ENCODE results near the gene VEPH1.
"Not testable (repeated sequence)": the region's sequence is repeated elsewhere in the genome, so short reads cannot be mapped to it uniquely, and the experiment has no call there.

The VEPH1 gene

DNA sequence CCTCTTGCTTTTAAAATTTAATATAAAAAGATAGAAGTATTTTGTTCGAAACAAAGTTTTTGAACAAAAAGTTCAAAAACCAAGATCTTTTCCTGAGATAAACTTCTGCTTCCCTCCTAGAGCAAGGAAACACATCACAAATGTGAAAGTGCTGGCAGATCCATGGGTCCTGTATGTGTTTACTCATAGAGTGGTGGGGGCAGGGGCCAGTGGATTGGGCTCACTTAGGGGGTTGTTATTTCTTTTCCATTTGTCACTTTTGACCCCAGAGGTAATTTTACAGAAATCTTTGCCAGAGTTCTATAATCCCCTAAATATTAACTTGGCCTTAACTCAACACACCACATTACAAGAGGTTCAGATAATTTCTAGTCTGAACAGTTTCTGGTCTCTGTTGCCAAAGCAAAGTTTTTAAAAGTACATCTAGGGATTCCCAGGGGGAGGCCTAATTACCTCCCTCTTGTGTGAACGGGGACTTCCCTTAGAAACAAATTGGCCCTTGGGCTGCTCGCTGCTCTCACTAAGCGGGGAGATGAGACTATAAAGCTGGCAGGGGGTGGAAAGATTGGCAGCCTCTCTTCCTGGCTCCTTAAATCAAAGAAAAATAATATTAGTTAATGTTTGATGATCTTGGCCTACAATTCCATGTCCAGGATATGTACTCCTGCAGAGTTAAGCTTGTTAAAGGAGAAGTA, 133.3 kb downstream of the VEPH1 start:
- Histone ChIP-seq H3K27me3 (ENCODE audit: control insufficient read depth, insufficient read depth, low read length) (no peaks in the 10 kb centered on the region), H3K4me3 (ENCODE audit: low read depth, low read length) (no peak overlapping the region), H3K9me3 (ENCODE audit: control insufficient read depth, insufficient read depth, low read depth, low read length) (no peaks in the 10 kb centered on the region), H3K4me1 (ENCODE audit: control insufficient read depth, insufficient read depth, low read length) (no peaks in the 10 kb centered on the region; the same call in 1 of the 2 replicates), H3K27ac (ENCODE audit: low read depth, low read length) (no peak overlapping the region), H3K9ac (ENCODE audit: low read length) (no peak overlapping the region), H3K36me3 (ENCODE audit: control insufficient read depth, insufficient read depth, low read length) (no peaks in the 10 kb centered on the region)

DNA sequence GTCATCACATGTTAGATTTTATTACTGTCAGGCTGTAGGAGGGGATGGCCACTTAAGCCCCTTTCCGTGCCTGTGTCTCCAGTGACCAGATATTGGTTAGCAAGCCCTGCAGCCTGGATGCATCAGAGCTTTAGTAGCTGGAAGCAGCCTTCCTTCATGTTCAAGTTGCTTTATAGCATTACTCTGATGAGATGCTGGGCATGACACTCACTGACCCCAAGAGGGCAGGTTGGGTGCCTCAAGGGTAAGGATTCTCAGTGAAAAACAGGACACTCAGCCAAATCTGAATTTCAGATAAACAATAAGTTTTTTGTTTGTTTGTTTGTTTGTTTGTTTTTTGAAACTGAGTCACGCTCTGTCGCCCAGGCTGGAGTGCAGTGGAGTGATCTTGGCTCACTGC, 135.0 kb downstream of the VEPH1 start:
- H3K27me3 ChIP-seq (ENCODE audit: control insufficient read depth, insufficient read depth, low read length), result no peaks in the 10 kb centered on the region
- no peak overlapping the region for H3K9ac ChIP-seq (ENCODE audit: low read length)
- H3K36me3 ChIP-seq (ENCODE audit: control insufficient read depth, insufficient read depth, low read length), result no peaks in the 10 kb centered on the region
- no peaks in the 10 kb centered on the region; the same call in 1 of the 2 replicates for H3K4me1 ChIP-seq (ENCODE audit: control insufficient read depth, insufficient read depth, low read length)
- no peaks in the 10 kb centered on the region for H3K9me3 ChIP-seq (ENCODE audit: control insufficient read depth, insufficient read depth, low read depth, low read length)
- no peak overlapping the region for H3K27ac ChIP-seq (ENCODE audit: low read depth, low read length)
- H3K4me3 ChIP-seq (ENCODE audit: low read depth, low read length), result no peak overlapping the region

DNA sequence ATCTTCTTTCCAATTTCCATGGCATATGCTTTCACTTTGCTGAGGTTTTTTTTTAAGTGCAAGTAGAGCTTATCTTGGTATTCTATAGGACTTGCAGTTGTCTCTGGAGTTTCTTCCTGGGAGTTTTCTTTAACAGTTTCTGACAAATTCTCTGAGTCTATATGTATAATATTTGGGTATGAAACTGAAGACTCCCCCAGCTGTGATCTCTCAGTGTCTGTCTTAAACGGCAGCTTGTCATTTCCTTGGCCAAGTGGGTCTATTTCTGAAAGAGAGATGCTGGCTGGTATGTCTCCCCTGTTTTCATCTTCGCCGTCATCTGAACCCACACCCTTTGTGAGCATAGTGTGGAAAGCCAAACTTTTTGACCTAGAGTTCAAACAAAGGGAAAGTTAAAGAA, 139.8 kb downstream of the VEPH1 start:
- H3K4me3 ChIP-seq (ENCODE audit: low read depth, low read length), result no peak overlapping the region
- no peaks in the 10 kb centered on the region for H3K27me3 ChIP-seq (ENCODE audit: control insufficient read depth, insufficient read depth, low read length)
- no peak overlapping the region for H3K9ac ChIP-seq (ENCODE audit: low read length)
- H3K36me3 ChIP-seq (ENCODE audit: control insufficient read depth, insufficient read depth, low read length), result no peaks in the 10 kb centered on the region
- H3K27ac ChIP-seq (ENCODE audit: low read depth, low read length), result no peak overlapping the region
- H3K4me1 ChIP-seq (ENCODE audit: control insufficient read depth, insufficient read depth, low read length), result no peaks in the 10 kb centered on the region
- H3K9me3 ChIP-seq (ENCODE audit: control insufficient read depth, insufficient read depth, low read depth, low read length), result no peaks in the 10 kb centered on the region

DNA sequence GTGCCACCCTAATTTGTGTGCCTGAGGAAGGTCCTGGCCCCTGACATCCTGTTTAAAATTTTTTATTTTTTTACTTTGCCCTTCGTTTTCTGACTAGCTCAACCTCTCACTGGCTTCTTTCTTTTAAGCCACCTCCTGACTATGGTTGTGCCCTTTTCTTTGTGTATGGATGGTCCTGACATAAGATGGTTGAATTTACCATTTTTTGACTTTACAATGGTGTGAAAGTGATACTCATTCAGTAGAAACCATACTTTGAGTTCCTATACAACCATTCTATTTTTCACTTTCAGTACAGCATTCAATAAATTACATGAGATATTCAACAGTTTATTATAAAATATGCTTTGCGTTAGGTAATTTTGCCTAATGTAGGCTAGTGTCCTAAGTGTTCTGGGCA, 140.9 kb downstream of the VEPH1 start:
- H3K27ac ChIP-seq (ENCODE audit: low read depth, low read length), result no peak overlapping the region

DNA sequence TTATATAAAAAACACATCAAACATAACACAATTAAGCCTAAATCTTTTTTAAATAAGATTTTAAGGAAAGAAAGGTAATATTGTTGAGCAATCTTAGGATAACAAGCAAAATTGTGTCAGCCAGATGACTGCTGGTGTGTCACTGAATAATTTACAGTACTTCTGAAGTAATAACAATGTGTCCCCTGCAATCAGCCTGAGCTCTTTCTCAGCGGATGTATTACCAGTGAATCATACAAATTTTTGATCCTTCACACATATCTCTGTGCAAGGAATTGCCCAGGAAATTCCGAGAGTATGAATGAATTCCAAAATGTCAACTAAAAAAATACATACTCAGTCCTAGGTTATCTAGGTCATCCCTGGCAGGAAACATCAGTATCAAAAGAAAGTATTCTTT, 143.2 kb downstream of the VEPH1 start:
- no peaks in the 10 kb centered on the region for H3K9me3 ChIP-seq (ENCODE audit: control insufficient read depth, insufficient read depth, low read depth, low read length)
- H3K9ac ChIP-seq (ENCODE audit: low read length), result no peak overlapping the region
- H3K36me3 ChIP-seq (ENCODE audit: control insufficient read depth, insufficient read depth, low read length), result no peaks in the 10 kb centered on the region
- H3K27me3 ChIP-seq (ENCODE audit: control insufficient read depth, insufficient read depth, low read length), result no peaks in the 10 kb centered on the region
- no peak overlapping the region for H3K4me3 ChIP-seq (ENCODE audit: low read depth, low read length)
- no peak overlapping the region for H3K27ac ChIP-seq (ENCODE audit: low read depth, low read length)
- H3K4me1 ChIP-seq (ENCODE audit: control insufficient read depth, insufficient read depth, low read length), result no peaks in the 10 kb centered on the region

More for the DNA sequence above, 140.9 kb downstream of the VEPH1 start:
- Histone ChIP-seq H3K4me3 (ENCODE audit: low read depth, low read length) (no peak overlapping the region), H3K4me1 (ENCODE audit: control insufficient read depth, insufficient read depth, low read length) (no peaks in the 10 kb centered on the region), H3K27me3 (ENCODE audit: control insufficient read depth, insufficient read depth, low read length) (no peaks in the 10 kb centered on the region), H3K36me3 (ENCODE audit: control insufficient read depth, insufficient read depth, low read length) (no peaks in the 10 kb centered on the region), H3K9ac (ENCODE audit: low read length) (no peak overlapping the region), H3K9me3 (ENCODE audit: control insufficient read depth, insufficient read depth, low read depth, low read length) (no peaks in the 10 kb centered on the region)

DNA sequence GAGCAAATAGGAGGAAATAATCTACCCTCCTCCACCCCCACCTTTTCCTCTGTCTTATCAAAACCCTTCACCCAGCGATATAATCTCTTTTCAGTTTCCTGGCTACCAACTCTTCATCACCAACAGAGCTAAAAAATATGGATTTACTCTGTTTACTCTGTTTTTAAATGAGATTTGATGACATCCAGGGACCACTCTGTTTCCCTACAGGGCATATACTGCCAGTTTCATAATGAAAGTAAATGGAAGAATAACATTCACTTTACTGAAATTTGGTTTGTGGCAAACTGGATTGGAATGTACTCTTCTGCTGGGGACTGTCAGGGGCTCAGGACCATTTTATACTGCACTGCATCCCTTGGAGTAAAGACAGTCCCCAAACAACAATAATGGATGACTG, 146.7 kb downstream of the VEPH1 start:
- Histone ChIP-seq H3K9ac (ENCODE audit: low read length) (no peak overlapping the region), H3K27ac (ENCODE audit: low read depth, low read length) (no peak overlapping the region), H3K4me1 (ENCODE audit: control insufficient read depth, insufficient read depth, low read length) (no peaks in the 10 kb centered on the region), H3K27me3 (ENCODE audit: control insufficient read depth, insufficient read depth, low read length) (no peaks in the 10 kb centered on the region), H3K4me3 (ENCODE audit: low read depth, low read length) (no peak overlapping the region), H3K9me3 (ENCODE audit: control insufficient read depth, insufficient read depth, low read depth, low read length) (no peaks in the 10 kb centered on the region), H3K36me3 (ENCODE audit: control insufficient read depth, insufficient read depth, low read length) (no peaks in the 10 kb centered on the region)

DNA sequence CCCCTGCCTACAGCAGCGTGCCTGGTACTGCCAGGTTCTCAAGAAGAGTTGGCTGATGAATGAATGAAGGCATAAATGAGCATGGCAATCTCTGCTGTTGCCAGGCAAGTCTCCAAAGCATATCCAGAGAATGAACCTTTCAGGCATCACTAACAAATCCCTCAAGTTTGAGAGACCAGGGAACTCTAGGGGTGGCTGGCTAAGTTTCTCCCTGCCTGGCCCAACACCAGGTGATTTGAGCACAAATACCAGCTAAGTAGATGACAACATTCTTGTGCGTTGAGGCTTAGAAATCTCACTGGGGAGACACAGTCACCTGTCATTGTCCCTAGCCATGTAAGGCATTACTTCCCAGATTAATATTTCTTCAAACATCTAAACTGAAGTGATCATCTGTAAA, 147.9 kb downstream of the VEPH1 start:
- no peaks in the 10 kb centered on the region for H3K9me3 ChIP-seq (ENCODE audit: control insufficient read depth, insufficient read depth, low read depth, low read length)
- no peaks in the 10 kb centered on the region for H3K36me3 ChIP-seq (ENCODE audit: control insufficient read depth, insufficient read depth, low read length)
- H3K27ac ChIP-seq (ENCODE audit: low read depth, low read length), result no peak overlapping the region
- no peaks in the 10 kb centered on the region for H3K27me3 ChIP-seq (ENCODE audit: control insufficient read depth, insufficient read depth, low read length)
- no peak overlapping the region for H3K4me3 ChIP-seq (ENCODE audit: low read depth, low read length)
- H3K9ac ChIP-seq (ENCODE audit: low read length), result no peak overlapping the region
- H3K4me1 ChIP-seq (ENCODE audit: control insufficient read depth, insufficient read depth, low read length), result no peaks in the 10 kb centered on the region

DNA sequence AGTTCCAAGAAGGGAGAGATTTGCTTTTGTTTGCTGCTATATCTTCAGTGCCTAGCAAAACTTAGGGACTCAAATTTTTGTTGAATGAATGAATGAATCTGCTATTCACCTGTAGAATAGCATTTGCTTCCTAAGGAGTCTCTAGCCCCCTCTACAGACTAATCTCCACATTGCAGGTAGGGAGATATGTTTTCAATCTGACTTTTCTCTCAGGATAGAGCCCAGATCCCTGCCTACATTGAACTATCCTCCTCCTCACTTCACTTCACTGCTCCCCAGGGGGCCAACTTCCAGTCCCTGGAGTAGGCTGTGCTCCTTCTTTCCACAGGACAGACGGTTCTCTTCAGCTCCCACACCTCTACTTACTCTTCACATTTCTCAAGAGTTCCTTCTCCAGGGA, 148.5 kb downstream of the VEPH1 start:
- Histone ChIP-seq H3K9ac (ENCODE audit: low read length) (no peak overlapping the region), H3K27ac (ENCODE audit: low read depth, low read length) (no peak overlapping the region), H3K27me3 (ENCODE audit: control insufficient read depth, insufficient read depth, low read length) (no peaks in the 10 kb centered on the region), H3K4me1 (ENCODE audit: control insufficient read depth, insufficient read depth, low read length) (no peaks in the 10 kb centered on the region), H3K9me3 (ENCODE audit: control insufficient read depth, insufficient read depth, low read depth, low read length) (no peaks in the 10 kb centered on the region), H3K36me3 (ENCODE audit: control insufficient read depth, insufficient read depth, low read length) (no peaks in the 10 kb centered on the region), H3K4me3 (ENCODE audit: low read depth, low read length) (no peak overlapping the region)

DNA sequence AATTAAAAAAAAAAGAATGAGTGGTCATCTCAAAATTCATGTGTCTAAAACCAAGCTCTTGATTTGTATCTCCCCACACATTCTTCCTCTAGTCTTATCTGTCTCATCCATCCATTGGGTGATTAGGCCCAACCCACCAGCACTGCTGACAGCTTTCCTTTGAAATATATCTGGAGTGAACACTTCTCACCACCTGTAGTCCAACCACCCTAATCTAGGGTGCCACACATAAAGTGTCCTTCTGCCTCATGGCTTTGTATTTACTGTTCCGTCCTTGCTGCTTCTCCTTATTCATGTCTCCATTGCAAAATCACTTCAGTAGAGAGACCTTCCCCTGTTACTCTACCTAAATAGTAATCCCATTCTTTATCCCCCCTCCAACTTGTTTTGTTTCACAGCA, 149.0 kb downstream of the VEPH1 start:
- Histone ChIP-seq H3K4me1 (ENCODE audit: control insufficient read depth, insufficient read depth, low read length) (no peaks in the 10 kb centered on the region), H3K4me3 (ENCODE audit: low read depth, low read length) (no peak overlapping the region), H3K36me3 (ENCODE audit: control insufficient read depth, insufficient read depth, low read length) (no peaks in the 10 kb centered on the region), H3K27me3 (ENCODE audit: control insufficient read depth, insufficient read depth, low read length) (no peaks in the 10 kb centered on the region), H3K9me3 (ENCODE audit: control insufficient read depth, insufficient read depth, low read depth, low read length) (no peaks in the 10 kb centered on the region), H3K9ac (ENCODE audit: low read length) (no peak overlapping the region), H3K27ac (ENCODE audit: low read depth, low read length) (no peak overlapping the region)

DNA sequence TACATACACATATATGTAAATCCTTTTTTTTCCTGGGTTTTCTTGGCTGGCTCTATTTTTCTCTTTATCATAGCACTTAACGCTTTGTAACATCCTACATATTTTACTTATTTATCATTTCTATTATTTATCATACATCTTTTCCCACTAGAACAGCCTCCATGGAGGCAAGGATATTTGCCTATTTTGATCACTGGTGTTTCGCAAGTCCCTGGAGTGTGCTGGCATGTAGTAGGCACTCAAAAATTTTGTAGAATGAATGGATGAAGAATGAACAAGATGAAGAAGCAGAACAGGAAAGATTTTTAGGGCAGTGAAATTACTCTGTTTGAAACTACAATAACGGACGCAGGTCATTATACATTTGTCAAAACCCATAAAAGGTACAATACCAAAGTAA, 149.6 kb downstream of the VEPH1 start:
- Histone ChIP-seq H3K4me1 (ENCODE audit: control insufficient read depth, insufficient read depth, low read length) (no peaks in the 10 kb centered on the region), H3K27ac (ENCODE audit: low read depth, low read length) (no peak overlapping the region)

DNA sequence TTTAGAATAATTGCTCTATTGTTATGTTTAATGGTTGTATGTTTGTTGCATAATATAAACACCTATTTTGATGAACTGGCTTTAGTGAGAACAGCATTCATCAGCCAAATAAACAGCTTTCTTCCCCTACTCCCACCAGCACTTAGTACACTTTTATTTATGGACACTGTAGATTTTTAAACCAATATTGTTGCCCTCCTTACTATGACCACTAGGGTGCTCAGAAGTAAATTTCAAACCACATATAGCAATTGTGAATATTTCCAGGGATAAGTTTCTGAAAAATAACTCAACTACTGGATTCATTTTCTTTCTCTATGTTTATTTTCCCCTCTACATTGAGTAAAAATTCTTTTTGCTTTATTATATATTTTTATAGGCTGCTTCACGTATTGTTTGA, 151.2 kb downstream of the VEPH1 start:
- no peaks in the 10 kb centered on the region for H3K4me1 ChIP-seq (ENCODE audit: control insufficient read depth, insufficient read depth, low read length)
- H3K4me3 ChIP-seq (ENCODE audit: low read depth, low read length), result no peak overlapping the region
- no peak overlapping the region for H3K9ac ChIP-seq (ENCODE audit: low read length)
- no peak overlapping the region for H3K27ac ChIP-seq (ENCODE audit: low read depth, low read length)
- H3K27me3 ChIP-seq (ENCODE audit: control insufficient read depth, insufficient read depth, low read length), result no peaks in the 10 kb centered on the region
- H3K9me3 ChIP-seq (ENCODE audit: control insufficient read depth, insufficient read depth, low read depth, low read length), result no peaks in the 10 kb centered on the region
- H3K36me3 ChIP-seq (ENCODE audit: control insufficient read depth, insufficient read depth, low read length), result no peaks in the 10 kb centered on the region

More for the DNA sequence above, 149.6 kb downstream of the VEPH1 start:
- Histone ChIP-seq H3K9me3 (ENCODE audit: control insufficient read depth, insufficient read depth, low read depth, low read length) (no peaks in the 10 kb centered on the region), H3K27me3 (ENCODE audit: control insufficient read depth, insufficient read depth, low read length) (no peaks in the 10 kb centered on the region), H3K9ac (ENCODE audit: low read length) (no peak overlapping the region), H3K36me3 (ENCODE audit: control insufficient read depth, insufficient read depth, low read length) (no peaks in the 10 kb centered on the region), H3K4me3 (ENCODE audit: low read depth, low read length) (no peak overlapping the region)

DNA sequence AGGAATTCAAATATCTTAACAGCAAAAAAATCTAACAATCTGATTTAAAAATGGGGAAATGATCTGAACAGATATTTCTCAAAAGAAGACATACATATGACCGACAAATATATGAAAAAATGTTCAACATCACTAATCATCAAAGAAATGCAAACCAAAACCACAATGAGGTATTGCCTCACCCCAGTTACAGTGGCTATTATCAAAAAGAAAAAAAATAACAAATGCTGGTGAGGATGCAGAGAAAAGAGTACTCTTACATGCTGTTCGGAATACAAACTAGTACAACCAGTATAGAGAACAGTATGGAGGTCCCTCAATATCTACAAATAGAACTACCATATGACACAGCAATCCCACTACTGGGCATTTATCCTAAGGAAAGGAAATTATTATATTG, 152.6 kb downstream of the VEPH1 start:
- H3K4me1 ChIP-seq (ENCODE audit: control insufficient read depth, insufficient read depth, low read length); H3K27me3 ChIP-seq (ENCODE audit: control insufficient read depth, insufficient read depth, low read length); H3K36me3 ChIP-seq (ENCODE audit: control insufficient read depth, insufficient read depth, low read length); H3K27ac ChIP-seq (ENCODE audit: low read depth, low read length); H3K9ac ChIP-seq (ENCODE audit: low read length); H3K9me3 ChIP-seq (ENCODE audit: control insufficient read depth, insufficient read depth, low read depth, low read length); H3K4me3 ChIP-seq (ENCODE audit: low read depth, low read length): not testable (repeated sequence)
